SK-N-SH treated with all-trans-retinoic acid at 6 μM for 48 hours (cell line): ENCODE data around the gene DISP3.

Experiments
- CREB5 ChIP-seq: fragments of 250-450 bp; sonication (Bioruptor Pico); IDR thresholded peaks from 2 replicates; pipeline ENCODE4 v1.5.1; 2020; ENCODE audit warnings: low read depth, mild to moderate bottlenecking, moderate library complexity
- CSRNP3 ChIP-seq: fragments of 250-450 bp; sonication (Bioruptor Pico); IDR thresholded peaks from 2 replicates; pipeline ENCODE4 v1.5.1; 2021; ENCODE audit warnings: mild to moderate bottlenecking, moderate library complexity
- ESRRG ChIP-seq: fragments of 250-450 bp; sonication (Bioruptor Pico); IDR thresholded peaks from 2 replicates; pipeline ENCODE4 v1.6.1; 2021; ENCODE audit warnings: mild to moderate bottlenecking
- POU6F1 ChIP-seq: fragments of 250-450 bp; sonication (Bioruptor Pico); IDR thresholded peaks from 2 replicates; pipeline ENCODE4 v1.8.0; 2021; ENCODE audit warnings: low read depth, mild to moderate bottlenecking, moderate library complexity, borderline replicate concordance
- PPARA ChIP-seq: fragments of 250-450 bp; sonication (Bioruptor Pico); IDR thresholded peaks from 2 replicates; pipeline ENCODE4 v1.5.0; 2020; ENCODE audit warnings: mild to moderate bottlenecking, borderline replicate concordance
- RARB ChIP-seq: fragments of 250-450 bp; sonication (Bioruptor Pico); IDR thresholded peaks from 2 replicates; pipeline ENCODE4 v1.8.0; 2021; ENCODE audit warnings: mild to moderate bottlenecking, moderate library complexity
- TCF4 ChIP-seq: fragments of 250-450 bp; sonication (Bioruptor Pico); IDR thresholded peaks from 2 replicates; pipeline ENCODE4 v1.8.0; 2021; ENCODE audit warnings: mild to moderate bottlenecking, moderate library complexity, borderline replicate concordance
- TOX ChIP-seq: fragments of 250-450 bp; sonication (Bioruptor Pico); IDR thresholded peaks from 2 replicates; pipeline ENCODE4 v1.8.0; 2021; ENCODE audit warnings: mild to moderate bottlenecking, moderate library complexity, borderline replicate concordance
- ZC3H10 ChIP-seq: fragments of 250-450 bp; sonication (Bioruptor Pico); IDR thresholded peaks from 2 replicates; pipeline ENCODE4 v1.5.1; 2021; ENCODE audit warnings: mild to moderate bottlenecking, moderate library complexity
- ZFP30 ChIP-seq: fragments of 450-650 bp; formaldehyde crosslinking; IDR thresholded peaks from 2 replicates; pipeline ENCODE4 v1.5.0; 2022; ENCODE audit warnings: mild to moderate bottlenecking, moderate library complexity
- ZNF565 ChIP-seq: fragments of 450-650 bp; formaldehyde crosslinking; conservative IDR thresholded peaks from 2 replicates; pipeline ENCODE4 v1.5.0; 2020; ENCODE audit warnings: low read depth, mild to moderate bottlenecking, moderate library complexity

- TF ChIP-seq RARB (CRISPR knock-in tag) (no peak), CREB5 (CRISPR knock-in tag) (no peak), TCF4 (CRISPR knock-in tag) (no peak), PPARA (CRISPR knock-in tag) (no peak), ZFP30 (CRISPR knock-in tag) (no peak), POU6F1 (CRISPR knock-in tag) (no peak), CSRNP3 (no peak), TOX (CRISPR knock-in tag) (no peak), ZNF565 (CRISPR knock-in tag) (no peak), ZC3H10 (CRISPR knock-in tag) (no peak), ESRRG (CRISPR knock-in tag) (no peak)
These were observed 40.1 kb downstream of the DISP3 start for GRCh38 chr1:11518791-11519628.
